ENCODE measurements around the gene FAF1. TPM values are rescaled to one million over a fixed set of nuclear protein-coding genes. Genes with fewer than 3 reads are reported as not detected.

FAF1 gene
- total and polyA plus RNA-seq, 8 donors = 20.1 to 144 (median 27.4) TPM

DNA sequence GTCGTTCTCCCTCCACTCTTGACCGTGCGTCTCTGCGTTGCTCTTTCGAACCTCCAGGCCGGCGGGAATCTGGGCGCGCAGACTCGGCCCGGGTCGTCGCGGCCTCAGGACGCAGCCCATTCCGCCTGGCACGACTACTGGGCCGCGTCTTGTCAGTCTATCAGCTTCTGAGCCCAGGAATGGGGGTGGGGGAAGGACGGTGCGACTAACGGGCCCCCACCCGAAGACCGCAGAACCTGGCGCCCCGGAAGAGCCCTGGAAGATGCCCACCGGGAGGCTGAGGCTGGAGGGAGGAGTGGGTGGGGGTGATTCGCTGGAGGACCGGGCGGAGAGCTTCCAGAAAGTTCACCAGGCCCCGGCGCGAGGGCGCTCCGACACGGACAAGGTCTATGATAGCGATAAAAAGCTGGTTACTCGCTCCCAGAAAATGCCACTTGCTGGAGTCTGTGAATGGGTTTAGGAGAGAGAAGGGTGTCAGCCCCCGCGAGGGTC lies 535.1 kb downstream of the FAF1 start:
- Histone ChIP-seq H3K36me3 (no peaks in the 10 kb centered on the region), H3K9me3 (peaks cover 0 to 13% (median 0%) of the 10 kb centered on the region in 4 donors), H3K27ac (no peak overlapping the region), H3K4me3 (peak overlapping the region in 3 of 4 donors; percentile 33 to 44 (median 43)), H3K4me1 (peaks cover 51 to 82% (median 67%) of the 10 kb centered on the region in 4 donors), H3K27me3 (peaks cover 70 to 100% (median 99%) of the 10 kb centered on the region in 3 donors)
- WGBS, 5 donors = 9 to 16% (median 14%) methylated on average over 39 to 40 of the region's 40 CpGs
- intact Hi-C loops (cut with DNase I; ENCODE audit: low total_unique reads) = no loop called here
- peak in 1 of 2 donors; percentile 16 for DNase-seq
- TF ChIP-seq EP300 (IDR thresholded peaks at IDR 0.05) (no peak), POLR2A (IDR thresholded peaks at IDR 0.05) (no peak), POLR2AphosphoS5 (IDR thresholded peaks at IDR 0.05) (no peak)
- TF ChIP-seq, protein P1, sequence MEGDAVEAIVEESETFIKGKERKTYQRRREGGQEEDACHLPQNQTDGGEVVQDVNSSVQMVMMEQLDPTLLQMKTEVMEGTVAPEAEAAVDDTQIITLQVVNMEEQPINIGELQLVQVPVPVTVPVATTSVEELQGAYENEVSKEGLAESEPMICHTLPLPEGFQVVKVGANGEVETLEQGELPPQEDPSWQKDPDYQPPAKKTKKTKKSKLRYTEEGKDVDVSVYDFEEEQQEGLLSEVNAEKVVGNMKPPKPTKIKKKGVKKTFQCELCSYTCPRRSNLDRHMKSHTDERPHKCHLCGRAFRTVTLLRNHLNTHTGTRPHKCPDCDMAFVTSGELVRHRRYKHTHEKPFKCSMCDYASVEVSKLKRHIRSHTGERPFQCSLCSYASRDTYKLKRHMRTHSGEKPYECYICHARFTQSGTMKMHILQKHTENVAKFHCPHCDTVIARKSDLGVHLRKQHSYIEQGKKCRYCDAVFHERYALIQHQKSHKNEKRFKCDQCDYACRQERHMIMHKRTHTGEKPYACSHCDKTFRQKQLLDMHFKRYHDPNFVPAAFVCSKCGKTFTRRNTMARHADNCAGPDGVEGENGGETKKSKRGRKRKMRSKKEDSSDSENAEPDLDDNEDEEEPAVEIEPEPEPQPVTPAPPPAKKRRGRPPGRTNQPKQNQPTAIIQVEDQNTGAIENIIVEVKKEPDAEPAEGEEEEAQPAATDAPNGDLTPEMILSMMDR (IDR thresholded peaks at IDR 0.05) = no peak

DNA sequence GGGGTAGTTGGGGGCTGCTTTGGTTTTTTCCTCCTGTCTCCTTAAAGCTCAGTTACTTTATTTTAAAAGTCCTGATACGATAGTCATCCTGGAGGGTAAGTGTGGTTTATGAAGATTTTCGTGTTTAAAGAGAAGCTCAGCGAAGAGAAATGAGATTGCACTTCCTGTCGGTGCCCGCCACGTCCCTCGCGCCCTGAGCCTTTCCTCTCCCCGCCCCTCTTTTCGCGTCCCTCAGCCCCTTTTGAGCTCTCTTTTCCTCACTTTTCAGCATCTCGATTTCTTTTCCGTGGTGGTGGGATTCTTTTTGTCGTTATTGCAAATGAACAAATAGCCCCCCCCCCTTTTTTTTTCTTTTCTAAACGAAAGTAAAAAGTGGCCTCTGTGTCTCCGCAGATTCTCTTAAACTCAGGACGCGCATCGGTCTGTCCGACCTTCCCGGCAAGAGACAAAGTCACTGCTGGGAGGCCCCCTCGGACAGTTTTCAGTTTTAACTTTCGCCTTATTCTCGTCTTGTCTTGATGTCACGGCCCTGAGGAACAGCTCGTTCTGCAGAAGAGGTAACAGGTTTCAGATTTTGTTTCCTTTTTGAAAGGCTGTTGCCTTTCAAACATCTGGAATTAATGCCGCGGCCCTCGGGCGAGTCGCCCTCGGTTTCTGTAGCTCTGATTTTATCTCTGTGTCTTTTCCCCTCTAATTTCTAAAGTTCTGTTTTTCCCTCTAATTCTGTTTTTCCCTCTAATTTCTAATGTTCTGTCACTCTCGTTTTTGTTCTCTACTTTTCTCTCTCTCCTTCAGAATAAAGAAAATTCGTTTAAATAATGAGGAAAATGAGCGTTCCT lies 535.8 kb downstream of the FAF1 start:
- 5 to 14% (median 14%) methylated on average over 35 of the region's 35 CpGs for WGBS, 5 donors
- Histone ChIP-seq H3K4me1 (peaks cover 54 to 86% (median 73%) of the 10 kb centered on the region in 4 donors), H3K27ac (no peak overlapping the region), H3K9me3 (peaks cover 0 to 13% (median 0%) of the 10 kb centered on the region in 4 donors), H3K36me3 (no peaks in the 10 kb centered on the region), H3K27me3 (peaks cover 75 to 100% (median 99%) of the 10 kb centered on the region in 3 donors), H3K4me3 (peak overlapping the region; percentile 18 to 44 (median 38))
- intact Hi-C loops (cut with DNase I; ENCODE audit: low total_unique reads) = no loop called here
- DNase-seq = peak in 1 of 2 donors; percentile 30
- TF ChIP-seq EP300 (IDR thresholded peaks at IDR 0.05) = no peak
- TF ChIP-seq, protein P1 (IDR thresholded peaks at IDR 0.05) = no peak
- no peak for TF ChIP-seq POLR2A (IDR thresholded peaks at IDR 0.05)
- TF ChIP-seq POLR2AphosphoS5 (IDR thresholded peaks at IDR 0.05) = no peak

DNA sequence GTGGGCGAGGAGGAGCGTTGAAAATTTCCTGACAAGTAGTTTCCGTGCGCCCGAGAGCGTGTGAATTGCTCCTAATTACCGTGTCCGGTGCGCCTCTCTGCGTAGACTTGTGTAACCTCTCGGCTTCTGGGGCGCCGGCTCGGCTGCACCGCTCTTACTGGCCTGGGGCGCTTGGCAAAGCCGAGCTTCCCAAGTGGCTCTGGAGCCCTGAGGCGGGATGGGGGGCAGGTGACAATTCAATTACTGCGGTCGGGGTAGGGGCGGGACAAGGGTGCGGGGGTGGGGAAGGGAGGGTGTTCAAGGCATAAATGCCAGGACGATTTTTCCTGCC lies 536.4 kb downstream of the FAF1 start:
- peaks cover 61 to 92% (median 78%) of the 10 kb centered on the region in 4 donors for H3K4me1 ChIP-seq
- H3K27ac ChIP-seq = no peak overlapping the region
- TF ChIP-seq POLR2AphosphoS5 (IDR thresholded peaks at IDR 0.05) (no peak), POLR2A (IDR thresholded peaks at IDR 0.05) (no peak), EP300 (IDR thresholded peaks at IDR 0.05) (no peak)
- TF ChIP-seq, protein P1 (IDR thresholded peaks at IDR 0.05) = no peak
- H3K4me3 ChIP-seq = peak overlapping the region; percentile 18 to 44 (median 38)
- 3 to 8% (median 5%) methylated on average over 19 to 23 of the region's 23 CpGs for WGBS, 5 donors
- H3K9me3 ChIP-seq = peaks cover 0 to 13% (median 0%) of the 10 kb centered on the region in 4 donors
- H3K36me3 ChIP-seq = no peaks in the 10 kb centered on the region
- peak in 1 of 2 donors; percentile 52 for DNase-seq
- peaks cover 80 to 100% (median 100%) of the 10 kb centered on the region in 3 donors for H3K27me3 ChIP-seq
- intact Hi-C loops (cut with DNase I; ENCODE audit: low total_unique reads) = no loop called here

- intact Hi-C loops (cut with DNase I; ENCODE audit: low total_unique reads) = no loop called here
- peaks cover 82 to 100% (median 100%) of the 10 kb centered on the region in 3 donors for H3K27me3 ChIP-seq
- DNase-seq = peak in 1 of 2 donors; percentile 48
- TF ChIP-seq POLR2A (IDR thresholded peaks at IDR 0.05) (no peak), EP300 (IDR thresholded peaks at IDR 0.05) (no peak), POLR2AphosphoS5 (IDR thresholded peaks at IDR 0.05) (no peak)
- TF ChIP-seq, protein P1 (IDR thresholded peaks at IDR 0.05) = no peak
- H3K4me3 ChIP-seq = peak within 1 kb of the TSS; percentile 18 to 44 (median 38)
- H3K9me3 ChIP-seq = peaks cover 0 to 13% (median 0%) of the 10 kb centered on the region in 4 donors
- no peak within 1 kb of the TSS for H3K27ac ChIP-seq
- H3K36me3 ChIP-seq = no peaks in the 10 kb centered on the region
- WGBS, 5 donors = 4 to 9% (median 5%) methylated on average over 48 to 61 of the region's 61 CpGs
- H3K4me1 ChIP-seq = peaks cover 65 to 97% (median 83%) of the 10 kb centered on the region in 4 donors
These were observed 537.0 kb downstream of the FAF1 start, which contains the start of gene DMRTA2 for GRCh38 chr1:50422946-50423669. DMRTA2 (minus strand) TSS chr1:50423443; CDS start chr1:50421536, 1,907 bp downstream.
